Liver (tissue), 9 donors: ENCODE results near the gene CCDC190. TPM values are rescaled to one million over a fixed set of nuclear protein-coding genes. Genes with fewer than 3 reads are reported as not detected.

Experiments
- DNase-seq: peaks from one replicate; pipeline ENCODE4 v3.0.0-alpha.2; 2017; ENCODE audit warnings: low spot score
- H3K27ac ChIP-seq, 2 donors: one replicate each; pipeline ENCODE4 v1.7.0; 2013; ENCODE audit warnings: inconsistent platforms in 2 of 2, low read length in 2 of 2, control low read depth in 1 of 2, low read depth in 1 of 2, mild to moderate bottlenecking in 1 of 2
- H3K27me3 ChIP-seq, 4 donors: one replicate each; pipeline versions ENCODE4 v1.6.1 to v1.7.0; 2013; ENCODE audit warnings: low read length in 3 of 4, inconsistent platforms in 1 of 4, mild to moderate bottlenecking in 1 of 4, moderate library complexity in 1 of 4; ENCODE audit not compliant: control insufficient read depth in 4 of 4, insufficient read depth in 4 of 4
- H3K36me3 ChIP-seq, 4 donors: one replicate each; pipeline versions ENCODE4 v1.6.1 to v1.7.0; 2013; ENCODE audit warnings: low read length in 3 of 4, mild to moderate bottlenecking in 3 of 4, low read depth in 1 of 4, moderate library complexity in 1 of 4; ENCODE audit not compliant: control insufficient read depth in 4 of 4, insufficient read depth in 3 of 4
- H3K4me1 ChIP-seq, 4 donors: one replicate each; pipeline versions ENCODE4 v1.6.1 to v1.7.0; 2013; ENCODE audit warnings: low read length in 3 of 4, mild to moderate bottlenecking in 3 of 4, moderate library complexity in 1 of 4; ENCODE audit not compliant: control insufficient read depth in 4 of 4, insufficient read depth in 4 of 4
- H3K4me3 ChIP-seq, 3 donors: one replicate each; pipeline versions ENCODE4 v1.6.1 to v1.7.0; 2013; ENCODE audit warnings: low read length in 3 of 3, control low read depth in 1 of 3, low read depth in 1 of 3, mild to moderate bottlenecking in 1 of 3
- H3K9ac ChIP-seq, 2 donors: one replicate each; pipeline ENCODE4 v1.7.0; 2013; ENCODE audit warnings: low read length in 2 of 2, mild to moderate bottlenecking in 2 of 2, moderate library complexity in 2 of 2, control low read depth in 1 of 2, low read depth in 1 of 2
- H3K9me3 ChIP-seq, 4 donors: one replicate each; pipeline versions ENCODE4 v1.6.1 to v1.7.0; 2013; ENCODE audit warnings: low read length in 3 of 4; ENCODE audit not compliant: control insufficient read depth in 4 of 4
- ATF3 ChIP-seq: IDR thresholded peaks from 2 replicates; pipeline ENCODE4 v1.6.1; 2016; ENCODE audit warnings: antibody characterized with exemption
- CTCF ChIP-seq: fragments of 150-350 bp; IDR thresholded peaks from 2 replicates; pipeline ENCODE4 v1.5.1; 2017; ENCODE audit warnings: improper control_type of control experiment, low read depth, low read length; ENCODE audit not compliant: missing input control
- EGR1 ChIP-seq, 2 donors: IDR thresholded peaks; 2 replicates each; pipeline ENCODE4 v1.6.1; 2016 to 2018; ENCODE audit warnings: antibody characterized with exemption in 2 of 2, low read depth in 2 of 2
- FOXA1 ChIP-seq: IDR thresholded peaks from 2 replicates; pipeline ENCODE4 v1.6.1; 2016; ENCODE audit warnings: antibody characterized with exemption
- FOXA2 ChIP-seq: IDR thresholded peaks from 2 replicates; pipeline ENCODE4 v1.6.1; 2016; ENCODE audit warnings: antibody characterized with exemption
- GABPA ChIP-seq, 2 donors: IDR thresholded peaks in 1 of 2; conservative IDR thresholded peaks in 1 of 2; 2 replicates each; pipeline ENCODE4 v1.6.1; 2016; ENCODE audit warnings: antibody characterized with exemption in 2 of 2, mild to moderate bottlenecking in 1 of 2, moderate library complexity in 1 of 2
- HNF4A ChIP-seq, 2 donors: conservative IDR thresholded peaks; 2 replicates each; pipeline ENCODE4 v1.6.1; 2016; ENCODE audit warnings: antibody characterized with exemption in 2 of 2, mild to moderate bottlenecking in 2 of 2
- HNF4G ChIP-seq: IDR thresholded peaks from 2 replicates; pipeline ENCODE4 v1.6.1; 2016; ENCODE audit warnings: antibody characterized with exemption
- JUND ChIP-seq, 2 donors: IDR thresholded peaks; 2 replicates each; pipeline ENCODE4 v1.6.1; 2016; ENCODE audit warnings: antibody characterized with exemption in 2 of 2
- MAX ChIP-seq: IDR thresholded peaks from 2 replicates; pipeline ENCODE4 v1.6.1; 2016; ENCODE audit warnings: antibody characterized with exemption
- NR2F2 ChIP-seq: IDR thresholded peaks from 2 replicates; pipeline ENCODE4 v1.6.1; 2016; ENCODE audit warnings: antibody characterized with exemption
- RAD21 ChIP-seq, 2 donors: IDR thresholded peaks; 2 replicates each; pipeline ENCODE4 v1.6.1; 2016; ENCODE audit warnings: antibody characterized with exemption in 2 of 2, mild to moderate bottlenecking in 2 of 2
- REST ChIP-seq: IDR thresholded peaks from 2 replicates; pipeline ENCODE4 v1.6.1; 2016; ENCODE audit warnings: antibody characterized with exemption, mild to moderate bottlenecking
- RXRA ChIP-seq, 2 donors: IDR thresholded peaks; 2 replicates each; pipeline ENCODE4 v1.6.1; 2017 to 2018; ENCODE audit warnings: antibody characterized with exemption in 2 of 2, mild to moderate bottlenecking in 1 of 2
- SP1 ChIP-seq: IDR thresholded peaks from 2 replicates; pipeline ENCODE4 v1.6.1; 2018; ENCODE audit warnings: antibody characterized with exemption, mild to moderate bottlenecking
- TAF1 ChIP-seq: conservative IDR thresholded peaks from 2 replicates; pipeline ENCODE4 v1.6.1; 2016; ENCODE audit warnings: antibody characterized with exemption, mild to moderate bottlenecking
- YY1 ChIP-seq: IDR thresholded peaks from 2 replicates; pipeline ENCODE4 v1.6.1; 2016; ENCODE audit warnings: antibody characterized with exemption, mild to moderate bottlenecking
- ZBTB33 ChIP-seq: IDR thresholded peaks from 2 replicates; pipeline ENCODE4 v1.6.1; 2016; ENCODE audit warnings: antibody characterized with exemption
- WGBS: extraction: QIAGEN DNeasy Blood & Tissue Kit; methylation state at CpG from one replicate; pipeline ENCODE4 v1.1.7; 2013; 5-methylcytosine and 5-hydroxymethylcytosine counted together
- polyA plus RNA-seq, 2 donors: library from polyadenylated mRNA; stranded (reverse) in 1 of 2; unstranded in 1 of 2; fragments of 200-250 nt in 1 of 2; fragments of >200 nt in 1 of 2; fragmentation: Nextera tagmentation in 1 of 2; extraction: Ambion mirVana in 1 of 2; gene quantifications; one replicate each; pipeline versions ENCODE4 v1.2.1 to v1.2.3, GENCODE V29; 2013 to 2015
- total RNA-seq, 2 donors: library from RNA; depleted of rRNA; stranded (reverse); fragments of >200 nt; gene quantifications; one replicate each; pipeline ENCODE4 v1.2.3, GENCODE V29; 2014
- donor health status: healthy.
- donor health status: healthy.
- donor health status: healthy.
- donor health status: healthy.
- donor health status: healthy.

Gene CCDC190
- total and polyA plus RNA-seq, 4 donors = not detected

- no peaks in the 10 kb centered on the region for H3K9me3 ChIP-seq
- H3K27me3 ChIP-seq = no peaks in the 10 kb centered on the region
- H3K9ac ChIP-seq = no peak overlapping the region
- 88% methylated on average over 16 of the region's 16 CpGs for WGBS
- H3K4me3 ChIP-seq = no peak overlapping the region
- no peak overlapping the region for H3K27ac ChIP-seq
- no peaks in the 10 kb centered on the region for H3K4me1 ChIP-seq
- H3K36me3 ChIP-seq = no peaks in the 10 kb centered on the region
- TF ChIP-seq NR2F2 = no peak
- no peak for TF ChIP-seq FOXA2
- TF ChIP-seq RAD21 (IDR thresholded peaks at IDR 0.05) = no peak
- TF ChIP-seq YY1 = no peak
- TF ChIP-seq ZBTB33 = no peak
- no peak for TF ChIP-seq TAF1
- TF ChIP-seq RXRA (IDR thresholded peaks at IDR 0.05) = no peak
- TF ChIP-seq HNF4G = no peak
- TF ChIP-seq FOXA1 = no peak
- no peak for TF ChIP-seq REST
- no peak for TF ChIP-seq HNF4A (conservative IDR thresholded peaks at IDR 0.05)
- TF ChIP-seq ATF3 = no peak
- no peak for TF ChIP-seq CTCF
- TF ChIP-seq JUND (IDR thresholded peaks at IDR 0.05) = no peak
- no peak for TF ChIP-seq MAX
- TF ChIP-seq GABPA (IDR thresholded peaks at IDR 0.05 in 1 of 2, conservative IDR thresholded peaks at IDR 0.05 in 1 of 2) = no peak
- TF ChIP-seq EGR1 (IDR thresholded peaks at IDR 0.05; ENCODE audit: low read depth in 2 of 2) = no peak
- no peak for TF ChIP-seq SP1
- DNase-seq = no peak
These were observed 14.4 kb downstream of the CCDC190 start for GRCh38 chr1:162846256-162847212.
